Raji (cell line): Measurements from ENCODE around the gene SCG2.

Experiments used
- POLR2A ChIP-seq: IDR thresholded peaks from 2 replicates; pipeline ENCODE4 v1.6.1; 2011; ENCODE audit warnings: low read depth, low read length, control low read depth; ENCODE audit not compliant: insufficient read depth

SCG2 gene, protein sequence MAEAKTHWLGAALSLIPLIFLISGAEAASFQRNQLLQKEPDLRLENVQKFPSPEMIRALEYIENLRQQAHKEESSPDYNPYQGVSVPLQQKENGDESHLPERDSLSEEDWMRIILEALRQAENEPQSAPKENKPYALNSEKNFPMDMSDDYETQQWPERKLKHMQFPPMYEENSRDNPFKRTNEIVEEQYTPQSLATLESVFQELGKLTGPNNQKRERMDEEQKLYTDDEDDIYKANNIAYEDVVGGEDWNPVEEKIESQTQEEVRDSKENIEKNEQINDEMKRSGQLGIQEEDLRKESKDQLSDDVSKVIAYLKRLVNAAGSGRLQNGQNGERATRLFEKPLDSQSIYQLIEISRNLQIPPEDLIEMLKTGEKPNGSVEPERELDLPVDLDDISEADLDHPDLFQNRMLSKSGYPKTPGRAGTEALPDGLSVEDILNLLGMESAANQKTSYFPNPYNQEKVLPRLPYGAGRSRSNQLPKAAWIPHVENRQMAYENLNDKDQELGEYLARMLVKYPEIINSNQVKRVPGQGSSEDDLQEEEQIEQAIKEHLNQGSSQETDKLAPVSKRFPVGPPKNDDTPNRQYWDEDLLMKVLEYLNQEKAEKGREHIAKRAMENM

DNA sequence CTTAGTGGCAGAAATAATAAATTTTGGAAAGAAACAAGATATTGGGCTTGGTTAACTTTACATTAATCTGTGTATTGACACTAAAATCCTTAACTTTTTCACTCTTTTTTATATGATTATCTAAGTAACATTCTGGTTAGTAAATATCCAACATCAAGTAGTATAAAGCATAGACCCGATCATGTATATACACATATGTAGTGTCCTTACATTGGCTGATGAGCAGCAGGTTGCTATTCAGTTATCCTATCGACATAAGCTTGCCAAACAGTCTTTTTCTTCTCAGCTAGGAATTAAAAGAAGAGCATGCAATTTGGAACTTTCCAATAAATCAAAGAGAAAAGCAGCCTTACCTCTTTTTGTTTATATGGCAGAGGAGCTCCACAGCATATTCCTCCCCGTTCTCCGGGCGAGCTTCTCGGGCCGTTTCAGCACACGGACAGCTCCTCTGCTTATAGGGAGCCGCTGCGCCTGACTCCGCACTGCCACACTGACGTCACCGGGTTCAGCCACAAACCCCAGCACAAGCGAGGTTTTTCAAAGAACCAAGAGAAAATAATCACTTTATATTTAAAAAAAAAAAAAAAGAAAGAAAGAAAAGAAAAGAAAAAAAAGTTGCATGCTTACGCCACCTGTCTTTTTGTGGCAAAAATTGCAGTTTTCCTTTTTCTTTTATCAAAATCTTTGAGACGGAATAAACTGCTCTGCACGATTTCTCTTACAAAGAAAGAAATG is at the start of gene SCG2:
Gene SCG2 (minus strand): TSS at position 430 of the 735 bp plus-strand sequence. CDS start 3,079 bp downstream, outside the sequence.
- no peak for TF ChIP-seq POLR2A

DNA sequence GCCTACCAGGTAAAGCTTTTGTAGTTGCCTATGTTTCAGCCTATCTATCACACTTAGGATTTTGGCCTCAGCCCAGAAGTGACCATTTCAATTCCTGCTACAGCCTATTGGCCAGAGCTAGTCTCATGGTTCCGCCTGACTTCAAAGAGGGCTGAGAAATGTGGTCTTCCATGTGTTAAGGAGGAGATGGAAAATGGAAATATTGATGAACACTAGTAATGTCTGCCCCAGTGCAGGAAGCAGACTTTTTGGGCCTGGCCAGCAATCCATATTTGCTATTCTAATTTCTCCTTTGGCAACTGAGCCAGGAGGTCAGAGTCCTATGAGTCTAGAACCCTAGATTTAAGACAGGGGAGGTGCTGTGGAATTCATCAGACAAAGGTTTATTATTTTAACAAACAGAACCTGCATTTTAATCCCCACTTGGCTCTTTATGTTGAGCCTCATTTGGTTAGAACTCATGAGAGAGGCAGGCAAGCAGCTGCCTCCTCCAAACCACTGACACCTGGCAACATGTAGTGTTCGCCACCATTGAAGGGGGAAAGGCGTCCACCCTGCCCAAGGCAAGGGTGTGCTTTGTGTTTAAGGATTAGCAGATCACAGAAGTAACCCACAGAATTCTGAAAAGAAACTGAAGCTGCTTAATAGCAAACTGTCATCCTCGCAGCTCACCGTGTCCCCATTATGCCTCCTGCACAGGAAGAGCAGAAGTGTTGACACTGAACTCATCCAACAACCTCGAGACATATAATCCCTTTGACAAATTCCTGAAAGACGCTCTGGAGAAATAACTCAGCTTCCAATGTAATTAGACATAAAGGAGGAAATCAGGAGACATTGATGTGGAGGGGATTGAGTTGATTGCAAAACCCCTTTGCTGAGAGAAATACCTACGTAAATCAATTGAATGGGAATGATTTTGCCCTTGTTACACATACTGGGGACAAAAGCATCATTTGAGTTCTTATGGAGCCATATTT is 47.7 kb upstream of the SCG2 start:
- TF ChIP-seq POLR2A, result no peak

DNA sequence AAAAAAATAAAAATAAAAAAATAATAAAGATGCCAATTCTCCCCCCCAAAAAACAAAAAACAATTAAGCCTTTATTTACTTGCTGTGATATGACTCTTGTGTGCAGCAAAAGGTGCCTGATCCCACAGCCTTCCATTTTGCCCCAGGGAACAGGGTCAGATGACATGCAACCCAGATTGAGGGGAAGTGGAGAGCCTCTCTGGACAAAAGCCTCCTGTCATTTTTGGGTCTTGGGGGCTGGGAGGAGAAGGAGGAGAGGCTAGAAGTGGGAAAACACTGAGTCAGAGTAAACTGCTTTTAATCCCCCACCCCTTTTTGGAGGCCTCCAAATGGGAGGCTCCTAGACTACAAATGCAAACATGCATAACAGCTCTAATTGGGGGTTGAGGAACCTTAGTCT is 46.6 kb upstream of the SCG2 start:
- TF ChIP-seq POLR2A, result no peak

DNA sequence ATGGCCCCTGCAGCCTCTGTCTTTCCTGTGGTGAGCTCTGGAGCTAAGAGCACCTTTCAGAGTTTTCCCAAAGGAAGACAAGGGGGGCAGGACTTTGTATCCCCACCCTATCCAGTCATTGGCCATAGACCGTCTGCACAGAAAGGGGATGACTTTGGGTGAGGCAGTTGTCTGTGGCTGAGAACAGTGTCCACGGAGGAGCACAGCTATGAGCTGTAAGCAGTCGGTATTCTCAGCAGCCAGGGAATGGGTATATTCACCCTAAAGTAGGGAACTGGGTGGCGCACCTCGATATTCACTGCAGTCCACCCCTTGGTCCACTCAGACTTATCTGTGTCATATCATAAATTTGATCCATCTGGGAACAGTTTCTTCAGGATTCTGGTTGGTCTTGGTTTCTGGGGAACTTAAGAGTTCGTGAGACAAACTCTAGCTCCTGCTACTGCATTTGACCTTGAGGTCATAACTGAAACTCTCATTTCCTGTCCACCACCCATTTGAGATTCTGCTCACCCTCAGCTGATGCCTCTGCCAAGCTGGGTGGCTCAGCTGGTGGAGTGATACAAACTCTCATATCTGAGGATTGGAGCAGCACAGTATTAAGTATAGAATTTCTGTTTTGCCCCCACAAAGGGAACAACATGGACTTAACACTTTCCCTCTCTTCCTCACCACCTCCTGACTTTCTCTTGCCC is 45.2 kb upstream of the SCG2 start:
- no peak for TF ChIP-seq POLR2A

DNA sequence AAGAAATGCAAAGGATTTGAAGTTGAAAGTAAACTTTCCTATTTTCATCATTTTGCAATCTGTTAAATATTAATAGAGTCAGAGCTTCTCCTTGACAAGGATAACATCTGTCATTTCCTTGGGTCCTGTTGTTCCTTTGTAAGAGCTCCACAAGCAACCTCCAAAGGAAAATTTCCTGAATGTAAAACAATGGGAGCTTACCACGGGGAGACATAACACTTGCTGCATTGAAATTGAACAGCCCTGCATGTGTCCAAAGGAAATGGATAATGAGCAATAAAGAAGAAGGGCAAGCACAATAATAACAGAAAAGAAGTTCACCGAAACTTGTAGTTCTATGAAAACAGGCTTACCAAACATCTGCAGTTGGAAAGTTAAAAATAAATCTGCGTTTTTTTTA is 42.0 kb upstream of the SCG2 start:
- no peak for TF ChIP-seq POLR2A

DNA sequence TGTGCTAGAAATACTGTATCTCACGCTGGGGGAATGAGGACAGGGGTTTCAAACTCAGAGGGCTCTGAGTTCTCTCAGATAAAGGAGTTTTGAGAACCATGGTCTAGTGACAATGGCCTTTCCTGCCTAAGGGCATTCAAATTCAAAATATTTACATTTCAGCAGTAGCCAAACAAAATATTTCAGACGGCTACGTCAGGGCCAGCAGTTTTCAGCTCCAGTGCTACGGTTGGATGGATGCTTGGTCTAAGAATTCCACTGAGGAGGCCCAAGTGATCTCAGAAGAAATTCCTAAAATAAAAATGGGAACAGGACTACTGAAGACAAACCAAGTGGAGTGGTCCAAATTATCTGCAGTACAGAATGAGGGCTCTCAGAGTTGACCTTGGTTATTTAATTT is 41.1 kb upstream of the SCG2 start:
- no peak for TF ChIP-seq POLR2A

DNA sequence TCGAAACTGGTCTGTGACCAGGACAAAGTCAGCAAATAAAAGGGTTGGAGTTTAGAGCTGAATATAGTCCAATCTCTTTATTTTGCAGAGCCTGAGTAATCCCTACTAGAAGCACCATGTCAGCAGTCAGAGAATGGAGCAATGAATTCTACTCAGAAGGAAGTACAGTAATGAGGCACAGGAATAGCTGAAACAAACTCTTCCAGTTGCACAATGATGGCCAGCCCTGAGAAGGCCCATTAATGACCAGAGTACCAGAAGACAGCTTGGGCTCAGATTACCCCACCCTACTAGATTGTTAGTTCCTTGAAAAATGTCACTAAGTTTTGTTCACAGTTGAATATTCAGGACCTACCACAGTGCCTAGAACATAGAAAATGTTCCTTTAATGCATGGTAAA is 40.3 kb upstream of the SCG2 start:
- TF ChIP-seq POLR2A, result no peak

DNA sequence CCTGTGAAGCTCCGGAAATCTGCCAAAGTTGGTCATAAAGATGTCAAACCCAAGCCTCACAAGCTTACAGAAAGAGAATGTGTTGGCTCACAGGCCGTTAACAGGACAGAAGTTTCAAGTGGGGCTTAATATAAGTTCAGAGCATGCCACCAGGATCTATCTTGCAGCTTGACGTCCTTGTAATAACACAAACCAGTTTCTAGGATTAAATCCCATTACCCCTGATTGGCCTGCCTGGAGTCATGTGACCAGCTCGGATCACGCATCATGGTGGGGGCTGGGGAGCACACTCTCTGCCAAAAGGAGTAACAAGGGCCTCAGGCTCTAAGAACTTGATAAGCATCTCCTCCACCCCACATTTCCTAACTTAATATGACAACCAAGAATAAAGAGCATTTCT is 38.9 kb upstream of the SCG2 start:
- TF ChIP-seq POLR2A, result no peak

DNA sequence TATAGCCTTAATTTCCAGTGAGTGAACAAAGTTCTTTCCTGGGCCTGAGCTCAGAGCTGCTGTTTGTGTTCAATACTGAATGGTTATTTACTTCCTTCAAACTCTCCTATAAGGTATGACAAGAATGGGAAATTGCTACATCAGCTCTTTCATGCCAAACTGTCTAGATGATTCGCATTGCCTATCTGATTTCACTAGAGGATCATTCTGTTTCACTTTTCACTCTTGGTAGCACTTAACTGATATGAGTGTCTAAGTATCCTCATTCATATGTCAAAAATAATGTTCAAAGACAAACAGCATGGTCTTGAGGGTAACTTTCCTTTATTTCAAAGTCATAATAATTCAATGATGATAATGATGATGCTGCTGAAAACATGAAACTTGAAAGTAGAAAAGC is 32.9 kb upstream of the SCG2 start:
- TF ChIP-seq POLR2A, result no peak

DNA sequence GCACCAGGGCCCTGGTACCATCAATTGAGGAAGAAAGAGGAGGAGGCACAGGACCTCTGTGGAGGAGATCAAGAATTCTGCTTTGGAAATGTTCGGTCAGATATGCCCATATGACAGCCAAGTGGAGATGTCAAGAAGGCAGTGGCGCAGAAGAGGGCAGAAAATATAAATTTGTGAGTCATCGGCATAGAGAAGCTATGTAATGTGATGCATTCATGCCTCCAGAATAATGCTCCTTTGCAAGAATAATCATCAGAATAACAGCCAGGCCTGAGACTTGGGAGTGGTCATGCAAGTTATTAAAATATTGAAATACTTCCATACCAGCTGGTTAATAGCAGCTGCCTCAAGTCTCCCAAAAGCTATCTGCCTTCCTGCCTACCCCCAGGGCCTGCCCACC is 32.1 kb upstream of the SCG2 start:
- TF ChIP-seq POLR2A, result no peak

DNA sequence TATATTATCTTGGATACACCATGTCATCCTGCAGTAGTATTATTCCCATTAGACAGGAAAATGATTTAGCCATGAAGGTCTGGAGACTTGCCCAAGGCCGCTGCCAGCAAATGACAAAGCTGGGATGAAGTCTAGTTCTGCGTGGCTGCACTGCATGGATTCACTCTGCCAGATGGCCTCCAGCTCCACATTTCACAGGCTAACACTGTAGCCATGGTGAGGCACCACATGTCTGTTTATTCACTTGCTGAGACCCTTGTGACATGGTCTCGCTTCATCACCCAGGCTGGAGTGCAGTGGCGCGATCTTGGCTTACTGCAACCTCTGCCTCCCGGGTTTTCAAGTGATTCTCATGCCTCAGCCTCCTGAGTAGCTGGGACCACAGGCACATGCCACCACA is 31.5 kb upstream of the SCG2 start:
- TF ChIP-seq POLR2A, result no peak

DNA sequence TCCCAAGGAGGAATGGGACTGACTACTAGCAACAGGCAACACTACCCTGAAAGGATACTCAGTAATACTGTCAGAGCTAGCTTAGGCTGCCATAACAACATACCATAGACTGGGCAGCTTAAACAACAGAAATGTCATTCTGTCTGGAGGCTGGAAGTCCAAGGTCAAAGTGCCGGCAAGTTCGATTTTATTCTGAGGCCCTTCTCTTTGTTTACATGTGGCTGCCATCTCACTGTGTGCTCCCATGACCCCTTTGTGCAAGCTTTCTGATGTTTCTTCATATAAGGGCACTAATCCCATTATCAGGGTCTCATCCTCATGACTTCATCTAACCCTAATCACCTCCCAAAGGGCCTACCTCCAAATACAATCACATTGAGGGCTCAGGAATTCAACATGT is 30.7 kb upstream of the SCG2 start:
- no peak for TF ChIP-seq POLR2A

DNA sequence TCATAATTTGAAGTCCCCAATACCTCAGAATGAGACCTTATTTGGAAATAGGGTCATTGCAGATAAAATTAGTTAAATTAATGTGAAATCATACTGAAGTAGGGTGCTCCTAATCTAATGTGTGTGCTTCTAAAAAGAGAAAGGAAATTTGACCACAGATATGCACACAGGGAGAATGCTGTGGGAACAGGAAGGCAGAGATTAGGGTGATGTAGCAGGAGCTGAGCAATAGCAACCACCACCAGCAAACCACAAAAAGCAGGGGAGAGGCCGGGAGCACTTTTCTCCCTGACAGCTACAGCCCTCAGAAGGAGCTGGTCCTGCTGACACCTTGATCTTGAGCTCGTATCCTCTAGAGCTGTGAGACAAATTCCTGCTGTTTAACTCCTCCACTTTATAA is 24.6 kb upstream of the SCG2 start:
- no peak for TF ChIP-seq POLR2A

DNA sequence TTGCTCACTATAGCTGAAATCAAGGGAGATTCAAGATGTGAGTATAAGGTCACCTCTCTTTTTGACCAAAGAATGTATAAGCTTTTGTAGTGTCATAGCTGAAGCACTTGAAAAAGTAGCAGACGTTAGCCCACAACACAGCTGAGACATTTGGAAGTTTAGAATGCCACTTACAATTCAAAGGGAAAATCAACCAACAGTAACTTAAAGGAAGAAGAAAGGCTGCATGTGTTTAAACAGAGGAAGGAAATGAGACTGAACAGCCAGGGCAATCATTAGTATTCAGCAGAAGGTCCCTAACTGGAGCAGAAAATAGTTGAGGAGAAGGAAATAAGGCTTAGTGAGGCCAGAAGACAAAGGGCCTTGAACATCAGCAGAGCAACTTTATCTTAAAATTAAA is 23.5 kb upstream of the SCG2 start:
- TF ChIP-seq POLR2A, result no peak
